H9 (cell line): ENCODE results near the gene TNRC6A. TPM values are rescaled to one million over a fixed set of nuclear protein-coding genes. Genes with fewer than 3 reads are reported as not detected.

Experiments
- DNase-seq: peaks from one replicate; pipeline ENCODE4 v3.0.0-alpha.2; 2017
- H2AFZ ChIP-seq: one replicate; pipeline ENCODE4 v1.6.1; 2013; ENCODE audit warnings: mild to moderate bottlenecking, low read length, control low read depth, moderate library complexity
- H2AK5ac ChIP-seq: 2 replicates; pipeline ENCODE4 v1.6.1; 2013; ENCODE audit warnings: low read length, control low read depth, mixed read lengths; ENCODE audit not compliant: insufficient read length
- H2BK120ac ChIP-seq: one replicate; pipeline ENCODE4 v1.6.1; 2013; ENCODE audit warnings: low read depth, mild to moderate bottlenecking, low read length, control low read depth, inconsistent platforms; ENCODE audit not compliant: poor library complexity, severe bottlenecking
- H2BK12ac ChIP-seq: 2 replicates; pipeline ENCODE4 v1.6.1; 2013; ENCODE audit warnings: low read length, control low read depth, mixed read lengths, low read depth; ENCODE audit not compliant: insufficient read length
- H2BK15ac ChIP-seq: 2 replicates; pipeline ENCODE4 v1.6.1; 2013; ENCODE audit warnings: low read depth, low read length, control low read depth
- H2BK20ac ChIP-seq: one replicate; pipeline ENCODE4 v1.6.1; 2013; ENCODE audit warnings: low read depth, mild to moderate bottlenecking, low read length, control low read depth, inconsistent platforms; ENCODE audit not compliant: poor library complexity, severe bottlenecking
- H2BK5ac ChIP-seq: 2 replicates; pipeline ENCODE4 v1.6.1; 2013; ENCODE audit warnings: low read length, control low read depth, mixed read lengths; ENCODE audit not compliant: insufficient read length
- H3K14ac ChIP-seq: 2 replicates; pipeline ENCODE4 v1.6.1; 2013; ENCODE audit warnings: low read length, control low read depth; ENCODE audit not compliant: insufficient read depth
- H3K18ac ChIP-seq: 2 replicates; pipeline ENCODE4 v1.6.1; 2013; ENCODE audit warnings: low read depth, mild to moderate bottlenecking, mixed read lengths, low read length, control low read depth; ENCODE audit not compliant: insufficient read length
- H3K23ac ChIP-seq: 2 replicates; pipeline ENCODE4 v1.6.1; 2013; ENCODE audit warnings: low read length, control low read depth, mixed read lengths, low read depth; ENCODE audit not compliant: insufficient read length
- H3K23me2 ChIP-seq: 2 replicates; pipeline ENCODE4 v1.6.1; 2013; ENCODE audit warnings: low read depth, mild to moderate bottlenecking, mixed read lengths, low read length, control low read depth; ENCODE audit not compliant: insufficient read length, poor library complexity, severe bottlenecking
- H3K27ac ChIP-seq: 2 replicates; pipeline ENCODE4 v1.5.1; 2013; ENCODE audit warnings: low read length, control low read depth, mixed read lengths, low read depth; ENCODE audit not compliant: insufficient read length
- H3K27me3 ChIP-seq: 2 replicates; pipeline ENCODE4 v1.6.1; 2013; ENCODE audit warnings: low read length, control low read depth, inconsistent platforms; ENCODE audit not compliant: insufficient read depth
- H3K4ac ChIP-seq: 2 replicates; pipeline ENCODE4 v1.6.1; 2013; ENCODE audit warnings: low read depth, mild to moderate bottlenecking, control low read depth, inconsistent platforms, low read length, moderate library complexity
- H3K4me1 ChIP-seq: 2 replicates; pipeline ENCODE4 v1.6.1; 2013; ENCODE audit warnings: low read length, control low read depth, inconsistent platforms; ENCODE audit not compliant: insufficient read depth
- H3K4me2 ChIP-seq: 2 replicates; pipeline ENCODE4 v1.6.1; 2013; ENCODE audit warnings: low read length, control low read depth, mixed read lengths; ENCODE audit not compliant: insufficient read length, insufficient read depth
- H3K56ac ChIP-seq: 2 replicates; pipeline ENCODE4 v1.6.1; 2013; ENCODE audit warnings: low read depth, mild to moderate bottlenecking, mixed read lengths, low read length, control low read depth; ENCODE audit not compliant: insufficient read length
- H3K79me1 ChIP-seq: 2 replicates; pipeline ENCODE4 v1.6.1; 2013; ENCODE audit warnings: low read depth, mild to moderate bottlenecking, moderate library complexity, low read length, control low read depth, inconsistent platforms; ENCODE audit not compliant: insufficient read depth, poor library complexity, severe bottlenecking
- H3K79me2 ChIP-seq: 2 replicates; pipeline ENCODE4 v1.6.1; 2013; ENCODE audit warnings: low read length, control low read depth, inconsistent platforms; ENCODE audit not compliant: insufficient read depth
- H3K9ac ChIP-seq: 2 replicates; pipeline ENCODE4 v1.6.1; 2013; ENCODE audit warnings: low read length, control low read depth, mixed read lengths; ENCODE audit not compliant: insufficient read length; ENCODE audit errors: extremely low read depth
- H3K9me3 ChIP-seq: one replicate; pipeline ENCODE4 v1.6.1; 2013; ENCODE audit warnings: low read depth, low read length, inconsistent platforms; ENCODE audit not compliant: control insufficient read depth
- H3T11ph ChIP-seq: one replicate; pipeline ENCODE4 v1.6.1; 2013; ENCODE audit warnings: mild to moderate bottlenecking, low read length, control low read depth, inconsistent platforms
- H4K20me1 ChIP-seq: one replicate; pipeline ENCODE4 v1.6.1; 2013; ENCODE audit not compliant: control insufficient read depth, insufficient read length, insufficient read depth
- H4K5ac ChIP-seq: 2 replicates; pipeline ENCODE4 v1.6.1; 2013; ENCODE audit warnings: low read depth, mild to moderate bottlenecking, mixed read lengths, low read length, control low read depth; ENCODE audit not compliant: insufficient read length
- H4K8ac ChIP-seq: replicated peaks from 2 replicates; pipeline ENCODE4 v1.6.1; 2013; ENCODE audit warnings: low read length, control low read depth, mixed read lengths, low read depth; ENCODE audit not compliant: insufficient read length
- H4K91ac ChIP-seq: 2 replicates; pipeline ENCODE4 v1.6.1; 2013; ENCODE audit warnings: low read depth, mild to moderate bottlenecking, moderate library complexity, mixed read lengths, low read length, control low read depth; ENCODE audit not compliant: insufficient read length
- H3K27ac Mint-ChIP-seq, 3 experiments: 2 replicates in 2 of 3; 3 replicates in 1 of 3; pipeline ENCODE4 v1.8.0; 2020 to 2021; ENCODE audit warnings: mixed read lengths in 3 of 3, mild to moderate bottlenecking in 1 of 3, moderate library complexity in 1 of 3
- H3K27me3 Mint-ChIP-seq: 2 replicates; pipeline ENCODE4 v1.8.0; 2021; ENCODE audit warnings: low read depth, mild to moderate bottlenecking, moderate library complexity, mixed read lengths
- H3K36me3 Mint-ChIP-seq, 3 experiments: 2 replicates in 2 of 3; 3 replicates in 1 of 3; pipeline ENCODE4 v1.8.0; 2020 to 2021; ENCODE audit warnings: low read depth in 3 of 3, mixed read lengths in 3 of 3; ENCODE audit not compliant: insufficient read depth in 1 of 3
- H3K4me1 Mint-ChIP-seq, 2 experiments: 2 replicates each; pipeline ENCODE4 v1.8.0; 2020; ENCODE audit warnings: mixed read lengths in 2 of 2
- H3K4me3 Mint-ChIP-seq, 2 experiments: 2 replicates in 1 of 2; 3 replicates in 1 of 2; pipeline ENCODE4 v1.8.0; 2020 to 2021; ENCODE audit warnings: mild to moderate bottlenecking in 2 of 2, mixed read lengths in 2 of 2, moderate library complexity in 1 of 2
- H3K9me3 Mint-ChIP-seq, 2 experiments: 2 replicates in 1 of 2; 3 replicates in 1 of 2; pipeline ENCODE4 v1.8.0; 2020; ENCODE audit warnings: mild to moderate bottlenecking in 2 of 2, mixed read lengths in 2 of 2, moderate library complexity in 1 of 2
- WGBS: extraction: QIAGEN DNeasy Blood & Tissue Kit; methylation state at CpG from one replicate; pipeline ENCODE4 v1.1.7; 2013; ENCODE audit warnings: missing lambda C conversion rate, low lambda C conversion rate, mixed read lengths; ENCODE audit not compliant: insufficient read length; ENCODE audit errors: extremely low coverage; 5-methylcytosine and 5-hydroxymethylcytosine counted together
- total RNA-seq: library from RNA; stranded (reverse); gene quantifications from 2 replicates; pipeline ENCODE4 v1.2.1, GENCODE V29; 2021
- TF ChIP-seq, protein P1 (sequence below): fragments of 200-600 bp; sonication (generic); conservative IDR thresholded peaks from 3 replicates; pipeline ENCODE4 v1.8.0; 2021; ENCODE audit warnings: antibody characterized with exemption, mild to moderate bottlenecking

The TNRC6A gene
- total RNA-seq, 1 experiment from 2014 or later: 114 TPM

DNA sequence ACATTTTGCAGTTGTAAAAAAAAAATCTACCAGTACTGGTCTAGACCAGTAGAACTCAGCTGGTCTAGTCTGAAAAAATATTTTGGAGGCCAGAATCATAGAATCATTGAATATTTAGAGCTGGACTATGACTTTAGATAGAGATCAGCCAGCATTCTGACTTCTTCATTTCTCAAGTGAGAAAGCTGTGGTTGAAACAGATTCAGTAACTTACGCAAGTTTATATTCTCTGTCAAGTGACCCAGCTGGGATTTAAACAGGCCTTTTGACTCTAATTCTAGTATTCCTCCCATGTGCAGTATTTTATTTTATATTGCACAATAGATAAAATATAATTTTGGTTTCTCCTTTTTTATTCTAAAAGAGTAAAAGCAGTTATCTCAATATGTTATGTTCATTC, 4.9 kb downstream of the TNRC6A start:
- no peaks in the 10 kb centered on the region for H3K23me2 ChIP-seq
- H3K79me1 ChIP-seq: no peaks in the 10 kb centered on the region
- no peak overlapping the region for H2BK120ac ChIP-seq
- TF ChIP-seq, protein P1, sequence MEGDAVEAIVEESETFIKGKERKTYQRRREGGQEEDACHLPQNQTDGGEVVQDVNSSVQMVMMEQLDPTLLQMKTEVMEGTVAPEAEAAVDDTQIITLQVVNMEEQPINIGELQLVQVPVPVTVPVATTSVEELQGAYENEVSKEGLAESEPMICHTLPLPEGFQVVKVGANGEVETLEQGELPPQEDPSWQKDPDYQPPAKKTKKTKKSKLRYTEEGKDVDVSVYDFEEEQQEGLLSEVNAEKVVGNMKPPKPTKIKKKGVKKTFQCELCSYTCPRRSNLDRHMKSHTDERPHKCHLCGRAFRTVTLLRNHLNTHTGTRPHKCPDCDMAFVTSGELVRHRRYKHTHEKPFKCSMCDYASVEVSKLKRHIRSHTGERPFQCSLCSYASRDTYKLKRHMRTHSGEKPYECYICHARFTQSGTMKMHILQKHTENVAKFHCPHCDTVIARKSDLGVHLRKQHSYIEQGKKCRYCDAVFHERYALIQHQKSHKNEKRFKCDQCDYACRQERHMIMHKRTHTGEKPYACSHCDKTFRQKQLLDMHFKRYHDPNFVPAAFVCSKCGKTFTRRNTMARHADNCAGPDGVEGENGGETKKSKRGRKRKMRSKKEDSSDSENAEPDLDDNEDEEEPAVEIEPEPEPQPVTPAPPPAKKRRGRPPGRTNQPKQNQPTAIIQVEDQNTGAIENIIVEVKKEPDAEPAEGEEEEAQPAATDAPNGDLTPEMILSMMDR: no peak
- no peak overlapping the region for H2BK12ac ChIP-seq
- H2AK5ac ChIP-seq: no peak overlapping the region
- H4K91ac ChIP-seq: no peak overlapping the region
- peaks cover 74% of the 10 kb centered on the region for H3K79me2 ChIP-seq
- H3K9me3 Mint-ChIP-seq: peaks cover 0 to 4% of the 10 kb centered on the region in 2 experiments; a peak in 1 of 5 replicates
- no CpG with 5 or more reads among the region's 1 CpG for WGBS
- H3K27me3 ChIP-seq: no peaks in the 10 kb centered on the region
- no peak overlapping the region for H2BK15ac ChIP-seq
- no peak overlapping the region; a peak in 1 of 5 replicates for H3K4me3 Mint-ChIP-seq
- no peak overlapping the region for H3K23ac ChIP-seq
- no peak overlapping the region for H3T11ph ChIP-seq
- H3K4ac ChIP-seq: no peak overlapping the region
- no peaks in the 10 kb centered on the region for H3K27me3 Mint-ChIP-seq
- H3K56ac ChIP-seq: no peak overlapping the region
- H3K27ac ChIP-seq: no peak overlapping the region
- H4K20me1 ChIP-seq: no peaks in the 10 kb centered on the region
- no peak overlapping the region for H4K5ac ChIP-seq
- DNase-seq: no peak
- H3K9me3 ChIP-seq: no peaks in the 10 kb centered on the region
- H4K8ac ChIP-seq: no peak overlapping the region
- no peak overlapping the region for H3K18ac ChIP-seq
- H2AFZ ChIP-seq: no peak overlapping the region
- H2BK5ac ChIP-seq: no peak overlapping the region
- H3K4me1 Mint-ChIP-seq: peaks cover 46 to 68% of the 10 kb centered on the region in 2 experiments
- peaks cover 7% of the 10 kb centered on the region; the same call in 1 of the 2 replicates for H3K4me1 ChIP-seq
- no peak overlapping the region for H3K9ac ChIP-seq
- peaks cover 34 to 52% (median 46%) of the 10 kb centered on the region in 3 experiments for H3K36me3 Mint-ChIP-seq
- no peak overlapping the region for H2BK20ac ChIP-seq
- H3K14ac ChIP-seq: no peak overlapping the region
- no peak overlapping the region for H3K4me2 ChIP-seq
- peak overlapping the region in 1 of 3 experiments; percentile 73; a peak in 3 of 7 replicates for H3K27ac Mint-ChIP-seq
